ENCODE measurements around the gene FRK.
"Not testable (repeated sequence)": the region's sequence is repeated elsewhere in the genome, so short reads cannot be mapped to it uniquely, and the experiment has no call there.

Gene FRK

GRCh38 chr6:116073765-116074440 lies 13.2 kb upstream of the FRK start:
- DNase-seq = peak; percentile 9

DNA sequence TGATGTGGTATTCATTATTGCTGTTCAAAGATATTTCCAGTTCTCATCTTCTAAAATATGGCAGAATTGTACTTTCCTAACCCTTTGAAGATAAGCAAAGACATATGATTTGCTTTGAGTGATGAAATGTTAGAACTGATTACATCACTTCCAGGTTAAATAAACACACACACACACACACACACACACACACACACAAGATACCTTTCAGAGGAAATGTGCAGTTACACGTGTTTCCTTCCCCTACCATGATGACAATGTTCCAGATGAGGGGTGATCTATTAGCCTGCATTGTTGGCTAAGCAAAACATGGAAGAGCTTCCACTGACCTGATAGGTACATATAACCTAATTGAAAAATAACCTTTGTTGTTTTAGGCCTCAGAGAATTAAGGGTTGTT lies 11.7 kb upstream of the FRK start:
- peak; percentile 37 for DNase-seq

- DNase-seq = no peak
These were observed 10.1 kb upstream of the FRK start for GRCh38 chr6:116070616-116071389.

- DNase-seq = no peak
These were observed 9.4 kb upstream of the FRK start for GRCh38 chr6:116070101-116070500.

DNA sequence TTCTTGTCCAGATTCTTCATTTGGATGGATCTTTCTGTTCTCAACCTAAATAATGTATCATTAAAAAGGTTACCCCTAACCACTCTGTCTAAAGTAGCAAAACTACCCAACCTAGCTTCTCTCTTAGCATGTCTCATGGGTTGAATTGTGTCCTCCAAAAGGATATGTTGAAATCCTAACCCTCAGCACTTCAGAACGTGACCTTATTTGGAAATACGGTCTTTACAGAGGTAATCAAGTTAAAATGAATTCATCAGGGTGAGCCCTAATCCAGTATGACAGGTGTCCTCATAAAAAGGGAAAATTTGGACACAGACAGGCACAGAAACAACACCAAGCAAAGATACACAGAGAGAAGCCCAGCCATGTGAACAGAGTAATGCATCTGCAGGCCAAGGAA lies 6.1 kb upstream of the FRK start:
- no peak for DNase-seq

DNA sequence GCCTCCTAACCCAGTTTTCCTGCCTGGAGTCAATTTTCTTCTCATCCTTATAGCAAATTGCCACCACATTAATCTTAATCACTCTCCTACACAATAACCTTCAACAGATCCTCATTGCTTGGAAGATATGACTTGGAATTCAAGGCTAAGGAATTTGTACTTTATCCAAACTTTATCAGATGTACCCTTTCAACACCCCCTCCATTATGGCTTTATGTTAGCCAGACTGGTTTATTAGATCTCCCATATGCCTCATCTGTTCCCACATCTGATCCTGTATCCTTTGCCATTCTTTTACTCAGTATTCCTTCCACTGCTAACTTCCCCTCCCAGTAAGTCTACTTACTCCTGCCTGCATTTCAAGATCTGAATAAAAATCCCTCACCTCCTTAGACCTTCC lies 4.0 kb upstream of the FRK start:
- no peak for DNase-seq

DNA sequence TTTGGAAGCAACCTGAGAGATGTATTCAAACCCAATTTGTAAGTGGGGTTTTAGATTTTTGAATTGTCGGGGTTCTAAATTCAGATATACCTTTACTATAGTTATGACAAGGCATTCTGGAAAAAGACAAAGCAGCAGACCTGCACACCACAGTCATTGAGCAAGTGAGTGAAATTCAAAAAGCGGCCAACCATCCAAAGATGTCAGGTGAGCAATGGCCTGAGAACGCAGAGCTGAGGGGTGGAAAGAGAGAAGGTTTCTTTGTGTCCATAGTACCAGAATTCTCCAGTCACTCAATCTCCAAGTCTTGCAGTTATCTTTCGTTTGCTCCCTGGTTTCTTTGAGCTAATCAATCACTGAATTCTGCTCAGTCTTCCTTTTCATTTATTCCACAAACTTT lies 1.8 kb upstream of the FRK start:
- DNase-seq = no peak

- DNase-seq = peak; percentile 86
These were observed 749 bp downstream of the FRK start for GRCh38 chr6:116059713-116060571.

DNA sequence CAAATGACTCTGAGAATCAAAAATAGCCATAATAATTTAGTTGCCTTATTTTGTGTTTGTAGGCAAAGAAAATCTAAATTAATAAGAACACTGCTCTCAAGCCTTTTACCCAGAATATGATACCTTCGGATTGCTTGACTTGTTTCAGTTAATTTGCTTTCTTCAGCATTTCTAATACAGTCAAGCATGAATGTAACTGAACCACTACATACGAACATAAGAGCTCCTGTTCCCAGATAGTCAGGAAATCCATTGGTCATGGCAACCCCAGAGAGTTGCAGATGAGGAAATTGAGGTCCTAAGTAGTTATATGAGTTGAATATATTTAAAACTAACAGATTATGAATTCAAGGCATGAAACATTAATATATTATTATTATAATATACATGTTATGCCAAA lies 2.9 kb downstream of the FRK start:
- no peak for DNase-seq

- no peak for DNase-seq
These were observed 5.2 kb downstream of the FRK start for GRCh38 chr6:116055513-116055912.

DNA sequence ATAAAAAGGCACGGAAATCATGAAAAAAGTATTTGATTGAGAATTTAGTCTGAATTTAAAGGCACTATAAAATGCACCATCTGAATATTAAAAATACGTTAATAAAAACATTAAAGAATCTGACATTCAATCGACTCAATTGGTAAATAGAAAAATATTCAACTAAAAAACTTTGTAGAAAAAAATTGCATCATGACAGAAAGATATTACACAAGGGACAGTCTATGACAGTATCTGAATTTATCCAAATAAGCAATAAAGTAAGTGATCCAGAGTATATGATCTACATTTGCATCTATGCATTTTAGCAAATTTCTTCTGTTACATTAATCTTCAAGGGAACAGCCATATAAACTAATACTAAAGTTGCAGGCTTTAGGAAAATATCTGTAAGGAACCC lies 9.4 kb downstream of the FRK start:
- DNase-seq = no peak

DNA sequence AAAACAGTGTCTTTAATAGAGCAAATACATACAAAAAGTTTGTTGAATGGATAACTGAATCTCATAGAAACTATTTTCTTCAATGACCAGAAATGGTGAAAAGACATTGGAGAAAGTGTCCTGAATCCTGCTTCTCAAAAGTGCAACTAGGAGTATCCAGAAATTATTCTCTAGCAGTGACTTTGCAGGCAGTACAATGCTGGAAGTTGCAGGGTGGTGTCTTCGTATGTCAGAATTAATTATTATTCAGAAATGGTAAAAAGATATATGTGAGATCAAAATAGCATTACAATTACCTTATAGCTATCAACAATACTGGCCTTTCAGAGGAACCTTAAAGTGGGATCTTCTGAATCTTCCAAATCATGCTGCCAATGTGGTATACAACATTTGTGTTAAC lies 10.0 kb downstream of the FRK start:
- no peak for DNase-seq

GRCh38 chr6:116049321-116049720 lies 11.4 kb downstream of the FRK start:
- no peak for DNase-seq

DNA sequence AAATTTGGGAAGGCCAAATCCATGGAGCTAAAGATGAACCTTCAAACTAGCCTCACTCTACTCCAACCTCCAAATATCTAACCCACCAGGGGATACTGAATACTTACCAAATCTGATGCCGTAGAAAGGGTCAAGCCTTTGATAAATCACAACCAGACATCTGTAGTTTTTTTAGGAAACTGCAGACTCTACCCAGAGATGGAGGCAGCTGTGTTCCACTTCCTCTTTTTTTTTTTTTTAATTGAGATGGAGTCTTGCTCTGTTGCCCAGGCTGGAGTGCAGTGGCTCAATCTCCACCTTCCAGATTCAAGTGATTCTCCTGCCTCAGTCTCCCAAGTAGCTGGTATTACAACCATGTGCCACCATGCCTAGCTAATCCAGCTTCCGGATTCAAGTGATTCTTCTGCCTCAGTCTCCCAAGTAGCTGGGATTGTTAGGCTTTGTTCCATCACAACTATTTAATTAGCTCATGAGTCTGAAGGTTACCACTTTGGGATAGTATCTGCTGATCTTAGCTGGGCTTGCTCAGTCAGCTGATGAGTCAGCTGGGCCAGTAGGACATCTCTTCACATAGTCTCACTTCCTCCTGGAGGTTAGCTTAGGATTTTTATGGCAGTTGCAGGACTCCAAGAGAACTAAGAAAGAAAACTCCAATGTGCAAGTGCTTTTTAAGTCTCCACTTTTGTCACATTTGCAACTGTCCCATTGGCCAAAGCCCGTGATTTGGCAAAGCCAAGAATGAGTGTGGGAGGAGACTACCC lies 13.3 kb downstream of the FRK start:
- peak; percentile 45 for DNase-seq

GRCh38 chr6:116046737-116047136 lies 14.0 kb downstream of the FRK start:
- DNase-seq = no peak

- not testable (repeated sequence) for DNase-seq
These were observed 14.4 kb downstream of the FRK start for GRCh38 chr6:116046272-116046671.

GRCh38 chr6:116041934-116042333 lies 18.8 kb downstream of the FRK start:
- DNase-seq = no peak

GRCh38 chr6:116040993-116041392 lies 19.7 kb downstream of the FRK start:
- no peak for DNase-seq

- no peak for DNase-seq
These were observed 23.8 kb downstream of the FRK start for GRCh38 chr6:116036885-116037284.

DNA sequence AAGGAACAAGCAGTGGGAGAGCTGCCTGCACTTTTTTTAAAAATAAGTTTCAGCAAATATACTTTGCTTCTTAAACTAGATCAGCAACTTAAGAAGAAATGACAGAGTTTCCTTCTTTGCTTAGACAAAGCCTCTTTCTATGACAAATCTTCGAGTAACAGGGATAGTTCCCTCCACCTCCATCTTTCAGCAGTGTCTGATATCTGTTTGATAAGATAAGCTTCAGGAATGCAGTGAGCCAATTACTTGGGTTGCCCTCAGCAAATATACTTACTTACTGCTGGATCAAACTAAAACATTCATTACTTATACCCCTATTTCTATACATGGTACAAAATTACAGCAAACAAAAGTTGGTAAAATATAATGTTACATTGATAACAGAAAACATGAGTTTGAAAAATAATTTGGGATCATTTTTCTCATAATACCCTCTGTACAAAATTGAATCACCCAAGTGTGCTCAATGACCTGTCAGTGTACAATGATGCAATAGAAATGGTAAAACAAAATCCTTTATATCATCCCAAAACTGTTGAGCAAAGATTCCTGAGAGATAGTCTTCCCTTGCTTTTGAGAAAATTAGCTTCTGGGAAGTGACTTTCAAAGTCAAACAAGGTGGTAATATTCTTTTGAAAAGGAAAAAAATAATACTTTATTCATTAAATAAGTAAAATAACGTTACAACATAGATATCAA lies 24.5 kb downstream of the FRK start:
- peak; percentile 20 for DNase-seq

- no peak for DNase-seq
These were observed 25.1 kb downstream of the FRK start for GRCh38 chr6:116035616-116036015.

GRCh38 chr6:116034327-116034726 lies 26.4 kb downstream of the FRK start:
- DNase-seq = peak; percentile 31
